DND-41 (cell line): ENCODE measurements around the gene CDHR1.

ENCODE experiments used
- ATAC-seq: fragments of 200-7000 bp; cut with Tn5 transposase; 3 replicates; pipeline ENCODE4 v1.9.1; 2021; ENCODE audit warnings: low read depth; ENCODE audit not compliant: insufficient read depth
- DNase-seq: peaks from one replicate; pipeline ENCODE4 v3.0.0-alpha.2; 2020
- H2AFZ ChIP-seq: 2 replicates; pipeline ENCODE4 v1.6.0; 2012; ENCODE audit warnings: low read depth, low read length
- H3K27ac ChIP-seq: 2 replicates; pipeline ENCODE4 v1.5.1; 2012; ENCODE audit warnings: low read length, inconsistent platforms
- H3K27me3 ChIP-seq: fragments of 200-600 bp; sonication (generic); 2 replicates; pipeline ENCODE4 v1.6.0; 2012; ENCODE audit warnings: low read length, mild to moderate bottlenecking, inconsistent platforms; ENCODE audit not compliant: insufficient read depth, poor library complexity
- H3K36me3 ChIP-seq: 2 replicates; pipeline ENCODE4 v1.5.1; 2012; ENCODE audit warnings: low read length, inconsistent platforms; ENCODE audit not compliant: insufficient read depth
- H3K4me1 ChIP-seq: 2 replicates; pipeline ENCODE4 v1.5.1; 2012; ENCODE audit warnings: mild to moderate bottlenecking, low read length; ENCODE audit not compliant: insufficient read depth
- H3K4me2 ChIP-seq: 2 replicates; pipeline ENCODE4 v1.6.0; 2012; ENCODE audit warnings: mild to moderate bottlenecking, moderate library complexity, low read length, inconsistent platforms; ENCODE audit not compliant: insufficient read depth
- H3K4me3 ChIP-seq, 2 experiments: fragments of 200-600 bp in 1 of 2; shearing (Covaris generic) in 1 of 2; 2 replicates each; pipeline ENCODE4 v1.5.1; 2012 to 2016; ENCODE audit warnings: inconsistent platforms in 2 of 2, low read length in 2 of 2, mild to moderate bottlenecking in 2 of 2, low read depth in 1 of 2, moderate library complexity in 1 of 2
- H3K79me2 ChIP-seq: 2 replicates; pipeline ENCODE4 v1.6.0; 2012; ENCODE audit warnings: low read length, inconsistent platforms; ENCODE audit not compliant: insufficient read depth
- H3K9ac ChIP-seq: 2 replicates; pipeline ENCODE4 v1.6.0; 2012; ENCODE audit warnings: low read depth, mild to moderate bottlenecking, inconsistent platforms, low read length, moderate library complexity
- H3K9me3 ChIP-seq: 2 replicates; pipeline ENCODE4 v1.5.1; 2012; ENCODE audit warnings: low read length, moderate library complexity, mild to moderate bottlenecking, inconsistent platforms; ENCODE audit not compliant: insufficient read depth, severe bottlenecking
- H4K20me1 ChIP-seq: 2 replicates; pipeline ENCODE4 v1.6.0; 2012; ENCODE audit warnings: low read length; ENCODE audit not compliant: insufficient read depth
- EZH2 ChIP-seq: IDR thresholded peaks from 3 replicates; pipeline ENCODE4 v1.6.1; 2012; ENCODE audit warnings: borderline replicate concordance, low read depth, mild to moderate bottlenecking, moderate library complexity, low read length, inconsistent platforms; ENCODE audit not compliant: severe bottlenecking
- TF ChIP-seq, protein P1 (sequence below): IDR thresholded peaks from 2 replicates; pipeline ENCODE4 v1.5.1; 2012; ENCODE audit warnings: borderline replicate concordance, low read length, moderate library complexity, mild to moderate bottlenecking; ENCODE audit not compliant: poor library complexity, severe bottlenecking; ENCODE audit errors: extremely low read depth

Gene CDHR1

DNA sequence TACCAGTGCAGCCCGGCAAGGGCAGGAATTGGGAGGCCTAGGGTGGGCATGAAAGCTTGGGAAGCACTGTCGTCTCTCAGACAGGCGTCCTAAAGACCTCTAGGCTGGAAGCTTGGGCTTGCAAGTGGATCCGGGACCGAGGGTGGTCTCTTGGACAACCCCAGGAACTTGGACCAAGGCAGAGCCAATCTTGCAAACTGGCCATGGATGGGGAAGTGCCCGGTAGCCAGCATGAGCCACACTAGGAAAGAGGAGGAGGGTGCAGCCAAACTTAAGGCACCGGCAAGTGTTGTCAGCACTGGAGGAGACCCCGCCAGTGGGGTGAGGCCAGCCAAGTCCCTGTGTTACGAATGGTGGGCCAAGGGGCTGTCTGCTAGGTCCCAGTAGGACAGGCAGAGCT, 22.5 kb downstream of the CDHR1 start:
- H3K4me2 ChIP-seq: no peak overlapping the region
- no peak for TF ChIP-seq EZH2
- TF ChIP-seq, protein P1, sequence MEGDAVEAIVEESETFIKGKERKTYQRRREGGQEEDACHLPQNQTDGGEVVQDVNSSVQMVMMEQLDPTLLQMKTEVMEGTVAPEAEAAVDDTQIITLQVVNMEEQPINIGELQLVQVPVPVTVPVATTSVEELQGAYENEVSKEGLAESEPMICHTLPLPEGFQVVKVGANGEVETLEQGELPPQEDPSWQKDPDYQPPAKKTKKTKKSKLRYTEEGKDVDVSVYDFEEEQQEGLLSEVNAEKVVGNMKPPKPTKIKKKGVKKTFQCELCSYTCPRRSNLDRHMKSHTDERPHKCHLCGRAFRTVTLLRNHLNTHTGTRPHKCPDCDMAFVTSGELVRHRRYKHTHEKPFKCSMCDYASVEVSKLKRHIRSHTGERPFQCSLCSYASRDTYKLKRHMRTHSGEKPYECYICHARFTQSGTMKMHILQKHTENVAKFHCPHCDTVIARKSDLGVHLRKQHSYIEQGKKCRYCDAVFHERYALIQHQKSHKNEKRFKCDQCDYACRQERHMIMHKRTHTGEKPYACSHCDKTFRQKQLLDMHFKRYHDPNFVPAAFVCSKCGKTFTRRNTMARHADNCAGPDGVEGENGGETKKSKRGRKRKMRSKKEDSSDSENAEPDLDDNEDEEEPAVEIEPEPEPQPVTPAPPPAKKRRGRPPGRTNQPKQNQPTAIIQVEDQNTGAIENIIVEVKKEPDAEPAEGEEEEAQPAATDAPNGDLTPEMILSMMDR: no peak
- no peak overlapping the region for H3K9ac ChIP-seq
- H3K9me3 ChIP-seq: no peaks in the 10 kb centered on the region
- no peak for DNase-seq
- no peak overlapping the region for H3K27ac ChIP-seq
- H3K4me1 ChIP-seq: no peaks in the 10 kb centered on the region
- H3K27me3 ChIP-seq: no peaks in the 10 kb centered on the region
- H3K4me3 ChIP-seq: no peak overlapping the region
- no peaks in the 10 kb centered on the region for H4K20me1 ChIP-seq
- H3K79me2 ChIP-seq: no peaks in the 10 kb centered on the region
- no peak for ATAC-seq
- no peak overlapping the region for H2AFZ ChIP-seq
- no peaks in the 10 kb centered on the region for H3K36me3 ChIP-seq

DNA sequence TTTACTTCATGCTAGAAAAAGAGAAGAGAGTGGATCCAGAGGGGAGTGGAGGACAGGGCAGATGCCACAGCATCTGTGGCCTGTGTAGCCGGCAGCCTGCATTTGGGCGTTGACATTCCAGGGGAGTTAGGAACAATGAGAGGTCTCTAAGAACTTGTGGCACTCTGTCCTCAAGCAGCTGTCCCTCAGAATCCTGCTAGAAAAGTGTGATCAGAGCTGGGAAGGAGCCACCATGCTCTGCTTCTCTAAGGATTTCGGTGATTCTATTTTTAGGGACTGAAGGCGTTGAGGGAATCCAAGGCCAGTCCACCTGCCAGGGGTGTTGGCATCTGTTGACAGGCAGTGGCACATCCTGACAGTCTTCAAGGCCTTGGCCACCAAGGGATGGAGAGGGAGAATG, 23.4 kb downstream of the CDHR1 start:
- no peak overlapping the region for H3K9ac ChIP-seq
- no peaks in the 10 kb centered on the region for H3K27me3 ChIP-seq
- H4K20me1 ChIP-seq: no peaks in the 10 kb centered on the region
- ATAC-seq: no peak
- no peaks in the 10 kb centered on the region for H3K79me2 ChIP-seq
- no peaks in the 10 kb centered on the region for H3K4me1 ChIP-seq
- TF ChIP-seq EZH2: no peak
- TF ChIP-seq, protein P1: no peak
- DNase-seq: no peak
- H2AFZ ChIP-seq: no peak overlapping the region
- H3K27ac ChIP-seq: no peak overlapping the region
- no peak overlapping the region for H3K4me3 ChIP-seq
- no peaks in the 10 kb centered on the region for H3K9me3 ChIP-seq
- H3K36me3 ChIP-seq: no peaks in the 10 kb centered on the region
- H3K4me2 ChIP-seq: no peak overlapping the region

DNA sequence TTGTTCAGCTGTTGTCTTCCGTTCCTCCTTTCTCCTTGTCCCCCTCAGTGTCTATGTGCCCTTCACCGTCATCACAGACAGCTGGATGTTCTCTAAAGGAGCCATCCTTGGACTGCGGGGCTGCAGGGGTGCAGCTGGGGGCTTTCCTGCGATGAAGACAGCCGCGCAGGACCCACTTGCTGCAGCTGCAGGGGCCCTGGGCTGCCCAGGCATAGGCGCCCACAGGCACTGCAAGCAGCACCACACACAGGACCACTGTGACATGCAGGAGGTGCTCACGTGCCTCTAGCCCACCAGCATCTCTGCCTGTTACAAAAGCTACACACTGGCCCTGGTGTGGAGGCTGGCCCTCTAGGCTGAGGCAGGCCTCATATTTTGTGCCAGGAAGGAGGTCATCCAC, 27.6 kb downstream of the CDHR1 start:
- ATAC-seq: no peak
- TF ChIP-seq, protein P1: no peak
- no peak for TF ChIP-seq EZH2
- H3K4me3 ChIP-seq: no peak overlapping the region
- H3K36me3 ChIP-seq: no peaks in the 10 kb centered on the region
- no peaks in the 10 kb centered on the region for H4K20me1 ChIP-seq
- H3K4me2 ChIP-seq: no peak overlapping the region
- no peaks in the 10 kb centered on the region for H3K9me3 ChIP-seq
- no peaks in the 10 kb centered on the region for H3K27me3 ChIP-seq
- H2AFZ ChIP-seq: no peak overlapping the region
- H3K4me1 ChIP-seq: no peaks in the 10 kb centered on the region
- no peaks in the 10 kb centered on the region for H3K79me2 ChIP-seq
- H3K27ac ChIP-seq: no peak overlapping the region
- DNase-seq: no peak
- H3K9ac ChIP-seq: no peak overlapping the region
